ENCODE results near the gene VCP. TPM values are rescaled to one million over a fixed set of nuclear protein-coding genes. Genes with fewer than 3 reads are reported as not detected.
A peak's percentile ranks its signal among the peaks of the same experiment; 100 is the strongest.
"Not testable (repeated sequence)": the region's sequence is repeated elsewhere in the genome, so short reads cannot be mapped to it uniquely, and the experiment has no call there.

The VCP gene
- total RNA-seq, 1 experiment from 2014 or later: 352 TPM

DNA sequence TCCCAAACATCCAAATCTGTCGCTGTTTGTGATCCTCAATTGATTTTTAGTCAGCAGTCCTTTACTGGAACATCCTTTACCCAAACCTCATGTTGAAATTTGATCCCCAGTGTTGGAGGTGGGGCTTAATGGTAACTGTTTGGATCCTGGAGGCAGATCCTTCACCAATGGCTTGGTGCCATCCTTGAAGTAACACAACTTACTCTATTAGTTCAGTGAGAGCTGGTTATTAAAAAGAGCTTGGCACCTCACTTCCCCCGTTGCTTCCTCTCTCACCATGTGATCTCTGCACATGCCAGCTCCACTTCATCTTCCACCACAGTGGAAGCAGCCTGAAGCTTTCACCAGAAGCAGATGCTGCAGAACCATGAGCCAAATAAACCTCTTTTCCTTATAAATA is 42.6 kb downstream of the VCP start:
- in situ Hi-C loops (cut with HindIII; ENCODE audit: low sequenced_read_pairs): no loop called here
- peak; percentile 50 for DNase-seq (ENCODE audit: low spot score)

DNA sequence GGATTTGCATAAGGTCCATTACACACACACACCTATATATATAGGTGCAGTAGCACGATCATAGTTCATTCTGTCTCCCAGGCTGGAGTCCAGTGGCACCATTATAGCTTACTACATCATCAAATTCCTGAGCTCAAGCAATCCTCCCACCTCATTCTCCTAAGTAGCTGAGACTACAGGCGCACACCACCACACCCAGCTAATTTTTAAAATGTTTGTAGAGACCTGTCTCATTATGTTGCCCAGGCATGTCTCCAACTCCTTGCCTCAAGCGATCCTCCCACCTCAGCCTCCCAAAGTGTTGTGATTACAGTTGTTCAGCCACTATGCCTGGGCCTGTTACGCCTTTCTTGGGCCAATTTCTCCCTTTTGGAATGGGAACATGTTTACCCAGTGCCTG is 43.2 kb downstream of the VCP start:
- in situ Hi-C loops (cut with HindIII; ENCODE audit: low sequenced_read_pairs): no loop called here
- DNase-seq (ENCODE audit: low spot score): no peak

DNA sequence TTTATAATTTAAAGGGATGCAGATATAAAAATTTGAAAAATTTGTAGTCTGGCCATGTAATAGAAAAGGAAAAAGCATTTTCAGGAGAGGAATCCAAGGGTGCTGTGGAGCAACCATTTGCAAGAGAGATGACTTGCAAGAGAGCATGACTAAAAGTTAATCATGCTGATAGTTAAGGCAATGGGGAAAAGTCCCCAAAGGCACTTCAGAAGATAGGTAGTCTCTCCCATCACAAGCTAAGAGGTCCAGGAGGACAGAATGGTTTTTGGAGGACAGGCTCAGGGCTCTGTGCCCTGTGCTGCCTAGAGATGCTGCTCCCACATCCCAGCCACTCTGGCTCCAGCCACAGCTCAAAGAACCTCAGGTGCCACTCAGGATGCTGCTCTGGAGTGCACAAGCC is 44.1 kb downstream of the VCP start:
- in situ Hi-C loops (cut with HindIII; ENCODE audit: low sequenced_read_pairs): no loop called here
- DNase-seq (ENCODE audit: low spot score): no peak

DNA sequence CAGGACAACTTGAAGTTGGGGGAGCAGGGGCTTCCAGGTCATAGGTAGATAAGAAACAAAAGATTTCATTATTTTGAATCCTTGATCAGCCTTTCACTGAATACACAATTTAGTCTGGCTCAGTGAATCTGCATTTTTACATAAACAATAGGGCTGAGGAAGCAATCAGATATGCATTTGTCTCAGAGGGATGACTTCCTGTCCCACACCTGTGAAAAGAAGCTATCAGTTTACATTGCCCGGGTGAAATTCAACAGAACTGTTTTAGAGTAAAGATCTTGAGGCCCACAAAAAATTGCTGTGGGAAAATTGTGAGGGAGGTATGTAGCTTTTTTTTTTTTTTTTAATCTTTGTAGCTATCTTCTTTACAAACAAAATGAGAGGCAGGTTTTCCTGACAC is 44.6 kb downstream of the VCP start:
- DNase-seq (ENCODE audit: low spot score): no peak
- in situ Hi-C loops (cut with HindIII; ENCODE audit: low sequenced_read_pairs): no loop called here

DNA sequence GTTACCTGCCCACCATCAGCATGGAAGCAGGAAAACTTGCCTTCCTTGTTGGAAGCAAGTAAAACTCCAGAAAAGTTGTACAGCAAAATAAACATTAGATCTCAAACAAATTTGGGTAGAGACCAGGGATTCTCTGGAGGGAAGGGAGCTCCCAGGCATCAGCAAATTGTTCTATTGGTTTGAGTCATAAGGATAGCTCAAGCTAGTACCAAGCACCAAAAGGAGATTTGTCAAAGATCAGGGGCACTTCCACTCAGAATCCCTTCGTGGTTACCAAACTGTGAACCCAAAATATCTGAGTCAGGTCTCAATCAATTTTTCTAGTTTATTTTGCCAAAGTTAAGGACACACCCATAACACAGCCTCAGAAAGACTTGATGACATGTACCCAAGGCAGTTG is 45.1 kb downstream of the VCP start:
- in situ Hi-C loops (cut with HindIII; ENCODE audit: low sequenced_read_pairs): no loop called here
- no peak for DNase-seq (ENCODE audit: low spot score)

DNA sequence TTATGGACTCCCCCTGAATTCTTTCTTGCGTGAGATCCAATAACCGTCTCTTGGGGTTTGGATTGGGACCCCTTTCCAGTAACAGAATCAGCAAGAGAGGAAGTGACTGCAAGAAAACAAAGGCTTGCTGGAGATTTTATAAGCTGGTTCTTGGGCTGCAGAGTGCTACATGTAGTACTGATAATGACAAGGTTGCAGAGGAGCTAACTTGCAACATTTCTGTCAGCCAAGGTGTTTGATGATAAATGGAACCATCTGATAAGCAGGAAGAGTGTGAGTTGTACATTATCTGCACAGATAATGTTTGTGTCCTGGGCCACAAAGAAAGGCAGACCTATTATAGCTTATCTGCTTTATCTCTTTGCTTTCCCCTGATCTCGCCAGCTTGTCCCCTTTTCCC is 45.8 kb downstream of the VCP start:
- in situ Hi-C loops (cut with HindIII; ENCODE audit: low sequenced_read_pairs): no loop called here
- no peak for DNase-seq (ENCODE audit: low spot score)

DNA sequence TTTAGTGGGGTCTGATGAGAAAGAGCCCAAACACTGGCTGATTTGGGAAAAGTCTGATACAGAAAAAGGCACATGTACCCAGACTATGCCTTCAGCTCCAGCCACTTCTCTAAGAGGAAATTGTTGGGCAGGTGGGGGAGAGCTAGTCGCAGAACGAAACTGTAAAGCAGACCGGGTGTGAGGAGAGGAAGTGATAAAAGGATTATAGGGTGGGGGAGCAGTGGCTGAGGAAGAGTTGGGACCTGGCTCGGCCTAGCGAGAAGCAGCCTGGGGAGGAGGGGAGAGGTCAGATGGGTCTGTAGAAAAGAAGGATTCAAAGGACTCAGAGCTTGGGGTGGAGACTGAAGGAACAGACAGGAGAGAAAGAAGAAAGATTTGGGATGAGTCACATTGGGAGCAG is 49.0 kb downstream of the VCP start:
- in situ Hi-C loops (cut with HindIII; ENCODE audit: low sequenced_read_pairs); DNase-seq (ENCODE audit: low spot score): not testable (repeated sequence)

DNA sequence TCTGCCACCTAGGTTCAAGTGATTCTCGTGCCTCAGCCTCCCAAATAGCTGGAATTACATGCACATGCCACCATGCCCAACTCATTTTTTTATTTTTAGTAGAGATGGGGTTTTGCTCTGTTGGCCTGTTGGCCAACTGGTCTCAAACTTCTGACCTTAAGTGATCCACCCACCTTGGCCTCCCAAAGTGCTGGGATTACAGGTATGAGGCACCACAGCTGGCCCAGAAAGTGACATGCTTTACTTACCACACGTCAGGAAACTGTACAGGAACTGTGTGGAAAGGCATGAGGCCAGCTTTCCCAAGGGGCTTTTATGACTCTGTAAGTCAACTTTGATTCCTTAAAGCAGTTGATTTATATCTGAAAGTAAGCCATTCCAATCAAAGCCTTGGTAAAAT is 57.9 kb downstream of the VCP start:
- in situ Hi-C loops (cut with HindIII; ENCODE audit: low sequenced_read_pairs): no loop called here
- DNase-seq (ENCODE audit: low spot score): no peak

DNA sequence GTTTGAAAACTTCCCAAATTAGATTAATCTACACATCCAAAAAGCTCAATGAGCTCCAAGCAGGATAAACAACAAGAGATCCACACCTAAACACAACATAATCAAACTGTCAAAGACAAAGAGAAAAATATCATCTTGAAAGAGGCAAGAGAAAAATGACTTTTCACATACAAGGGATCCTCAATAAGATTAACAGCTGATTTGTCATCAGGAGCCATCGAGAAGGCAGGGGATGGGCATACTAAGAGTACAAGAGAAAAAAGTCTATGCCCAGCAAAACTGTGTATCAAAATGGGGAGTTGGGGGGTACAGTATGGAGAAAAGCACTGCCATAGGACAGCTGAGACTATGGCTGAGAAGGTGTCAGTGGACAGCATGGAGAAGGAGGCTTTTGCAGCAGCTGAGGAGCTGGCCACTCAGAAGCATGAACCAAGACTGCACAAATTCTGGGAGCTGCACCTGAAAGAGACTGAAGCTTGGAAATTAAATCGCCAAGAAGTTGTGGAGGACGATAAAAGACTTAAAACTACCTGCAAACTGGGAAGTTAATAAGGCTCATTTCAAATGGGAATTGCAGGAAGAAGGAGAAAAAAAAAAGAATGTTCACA is 62.0 kb downstream of the VCP start:
- in situ Hi-C loops (cut with HindIII; ENCODE audit: low sequenced_read_pairs): no loop called here

More for the DNA sequence above, 62.0 kb downstream of the VCP start:
- no peak for DNase-seq (ENCODE audit: low spot score)

Other genes starting within 250 kb of the VCP start
- gene PHF24, start 114.3 kb downstream of the VCP start, total RNA-seq (2014; rRNA removed; shearing (Covaris generic)): not detected in 2 replicates
- gene DNAJB5, start 82.9 kb downstream of the VCP start, total RNA-seq (2014; rRNA removed; shearing (Covaris generic)): 21.1 and 24.2 TPM in 2 replicates
- 50.2 and 53.4 TPM in 2 replicates for gene FANCG, start 7.3 kb upstream of the VCP start, total RNA-seq (2014; rRNA removed; shearing (Covaris generic))
- gene PIGO, start 24.0 kb upstream of the VCP start, total RNA-seq (2014; rRNA removed; shearing (Covaris generic)): 19.0 and 21.6 TPM in 2 replicates
- 379 and 450 TPM in 2 replicates for gene STOML2, start 30.5 kb upstream of the VCP start, total RNA-seq (2014; rRNA removed; shearing (Covaris generic))
- gene ATOSB, start 43.2 kb upstream of the VCP start, total RNA-seq (2014; rRNA removed; shearing (Covaris generic)): 4.1 and 7.4 TPM in 2 replicates
- gene UNC13B, start 89.4 kb upstream of the VCP start, total RNA-seq (2014; rRNA removed; shearing (Covaris generic)): 8.7 and 10.3 TPM in 2 replicates